SHP77 treated with DMSO at 0.1 percent for 48 hours (cell line): ENCODE results near the gene HNMT.

ENCODE experiments used
- DNase-seq: peaks from one replicate; lab custom pipeline; 2025; lab: John Stamatoyannopoulos, UW

The HNMT gene

DNA sequence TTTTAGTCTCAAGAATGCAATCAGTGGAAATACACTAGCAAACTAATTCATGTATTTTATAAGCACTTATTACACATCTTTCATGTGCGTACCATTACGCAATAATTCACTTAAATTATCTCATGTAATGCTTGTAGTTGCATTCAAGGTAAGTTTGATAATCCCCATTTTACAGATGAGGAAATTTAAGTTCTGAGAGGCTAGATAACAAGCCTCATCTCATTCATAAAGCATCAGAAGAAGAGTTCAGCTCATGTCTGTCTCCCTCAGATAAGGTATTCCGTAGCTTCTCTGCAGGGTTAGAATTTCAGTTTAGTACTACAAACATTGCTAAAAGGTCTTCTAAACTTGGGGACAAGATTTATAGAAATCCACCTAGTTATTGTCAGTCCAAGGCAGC is 47.8 kb downstream of the HNMT start:
- no peak for DNase-seq

DNA sequence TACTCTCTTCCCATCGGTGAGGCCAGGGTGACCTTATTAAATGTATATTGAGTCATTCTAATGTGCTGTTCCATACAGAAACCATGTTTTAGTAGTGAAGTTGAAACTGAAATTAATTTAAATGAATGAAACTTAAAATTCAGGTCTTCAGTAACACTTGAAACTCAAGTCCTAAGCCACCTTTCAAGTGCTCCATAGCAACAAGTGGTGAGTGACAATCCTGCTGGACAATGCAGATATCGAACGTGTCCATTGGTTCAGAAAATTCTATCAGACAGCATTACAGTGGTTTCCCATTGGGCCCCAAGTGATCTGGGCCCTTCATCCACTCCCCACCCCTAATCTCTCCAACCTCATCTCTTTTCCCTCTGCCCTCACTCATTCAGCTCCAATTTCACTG is 48.7 kb downstream of the HNMT start:
- DNase-seq = no peak

DNA sequence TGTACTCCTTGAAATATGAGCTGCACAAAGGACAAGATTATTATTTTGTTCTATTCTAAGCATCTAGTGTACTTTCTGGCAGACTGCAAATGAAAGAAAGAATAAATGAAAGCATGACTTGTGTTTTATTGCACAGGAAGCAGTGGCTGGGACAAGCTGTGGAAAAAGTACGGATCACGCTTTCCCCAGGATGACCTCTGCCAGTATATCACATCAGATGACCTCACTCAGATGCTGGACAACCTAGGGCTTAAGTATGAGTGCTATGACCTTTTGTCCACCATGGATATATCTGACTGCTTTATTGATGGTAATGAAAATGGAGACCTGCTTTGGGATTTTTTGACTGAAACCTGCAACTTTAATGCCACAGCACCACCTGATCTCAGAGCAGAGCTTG is 49.4 kb downstream of the HNMT start:
- no peak for DNase-seq

DNA sequence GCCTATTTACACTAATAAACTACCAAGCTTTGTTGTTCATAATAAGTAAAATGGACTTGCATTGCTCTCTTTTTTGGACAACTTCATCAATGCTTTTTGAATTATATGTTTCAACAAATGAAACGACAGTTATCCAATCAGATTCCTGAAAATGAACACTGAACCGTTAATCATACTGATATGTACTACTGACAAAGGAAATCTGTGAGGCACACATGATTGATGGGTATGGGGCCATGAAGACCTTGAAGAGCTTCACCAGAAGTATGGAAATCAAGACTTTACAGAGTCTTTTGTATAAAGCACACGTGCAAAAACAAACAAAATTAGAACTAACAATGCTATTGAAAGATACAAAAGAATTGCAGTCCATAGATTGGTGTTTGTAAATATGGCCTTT is 51.2 kb downstream of the HNMT start:
- no peak for DNase-seq

DNA sequence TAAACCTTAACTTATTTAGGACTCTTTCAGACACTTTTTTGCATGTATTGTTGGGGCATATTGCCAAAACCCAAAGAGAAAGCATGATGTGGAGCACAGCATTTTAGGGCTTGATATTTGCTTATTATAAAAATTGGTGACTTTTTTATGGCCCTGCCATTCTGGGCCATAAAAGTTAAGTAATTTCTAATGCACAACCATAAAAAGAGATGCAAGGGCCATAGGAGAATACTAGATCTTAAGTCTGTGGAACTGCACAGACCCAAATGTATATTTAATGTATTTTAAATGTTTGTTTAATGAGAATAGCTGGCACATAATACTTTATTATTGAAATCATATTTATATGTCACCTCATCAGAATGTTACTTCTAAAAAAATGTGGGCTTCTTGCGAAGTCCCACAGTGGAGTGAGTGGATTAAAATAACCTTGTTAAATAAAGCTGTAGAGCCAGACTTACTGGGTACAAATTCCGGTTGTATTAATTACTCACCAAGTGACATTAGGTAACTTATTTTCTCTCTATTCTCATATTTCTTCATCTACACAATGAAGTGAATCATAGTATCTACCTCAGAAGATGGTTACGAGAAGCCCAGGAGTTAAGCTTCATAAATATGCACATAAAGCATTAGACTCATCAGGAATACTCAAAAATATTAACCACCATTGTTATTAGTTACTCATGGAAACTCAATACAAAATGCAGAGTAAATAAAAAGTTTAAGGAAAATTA is 52.2 kb downstream of the HNMT start:
- no peak for DNase-seq

DNA sequence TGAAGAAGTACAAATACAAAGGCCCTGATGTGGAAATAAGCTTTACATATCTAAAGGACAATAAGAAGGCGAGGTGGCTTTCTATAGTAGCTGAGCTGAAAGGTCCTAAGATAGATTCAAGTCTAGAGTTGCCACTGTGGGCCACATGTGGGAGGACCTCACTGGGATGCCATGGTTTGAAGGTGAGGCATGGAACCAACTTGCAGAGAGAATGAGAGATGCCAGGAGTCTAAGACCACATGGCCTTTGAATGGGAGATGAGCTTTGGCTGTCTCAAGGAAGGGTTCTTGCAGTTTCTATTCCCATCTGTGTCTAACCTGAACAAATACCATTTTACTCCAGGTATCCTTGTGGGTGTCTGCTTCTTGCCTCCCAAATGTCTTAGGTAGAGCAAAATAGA is 53.6 kb downstream of the HNMT start:
- no peak for DNase-seq

DNA sequence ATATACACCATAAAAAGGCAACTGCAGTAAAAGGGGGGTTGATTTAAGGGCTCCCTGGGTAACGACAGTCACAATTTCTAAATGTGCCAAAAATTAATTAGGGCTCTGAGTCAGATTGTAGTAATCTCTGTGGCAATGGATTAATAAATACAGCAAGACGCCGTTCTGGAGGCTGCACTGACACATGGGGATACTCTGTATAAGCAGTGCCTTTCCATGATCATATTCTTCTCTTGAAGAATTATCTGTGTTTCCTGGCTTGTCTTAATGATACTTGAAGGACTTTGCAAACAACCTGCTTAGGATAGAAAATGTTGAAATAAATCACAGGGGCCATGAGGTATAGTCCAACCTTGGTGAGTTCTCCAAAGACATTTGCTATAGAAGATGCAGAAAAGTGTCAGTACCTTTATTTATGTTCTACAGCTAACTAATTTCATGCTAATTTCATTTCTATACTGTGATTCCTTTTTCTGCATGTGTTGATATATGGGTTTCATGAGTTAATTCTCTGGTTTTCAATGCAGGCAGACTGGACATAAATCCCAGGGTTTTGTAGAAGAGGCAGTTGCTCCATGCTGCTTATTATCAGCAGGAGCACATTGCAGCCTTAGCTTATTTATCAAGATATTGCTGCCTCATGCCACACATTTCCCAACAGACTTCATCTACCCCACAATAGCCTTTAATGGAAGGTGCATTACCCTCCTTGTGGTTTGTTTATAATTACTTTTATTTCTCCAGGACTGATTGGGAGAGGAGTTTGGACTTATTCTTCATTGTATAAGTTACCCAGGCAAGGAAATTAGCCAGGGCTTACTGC is 54.8 kb downstream of the HNMT start:
- DNase-seq = no peak

DNA sequence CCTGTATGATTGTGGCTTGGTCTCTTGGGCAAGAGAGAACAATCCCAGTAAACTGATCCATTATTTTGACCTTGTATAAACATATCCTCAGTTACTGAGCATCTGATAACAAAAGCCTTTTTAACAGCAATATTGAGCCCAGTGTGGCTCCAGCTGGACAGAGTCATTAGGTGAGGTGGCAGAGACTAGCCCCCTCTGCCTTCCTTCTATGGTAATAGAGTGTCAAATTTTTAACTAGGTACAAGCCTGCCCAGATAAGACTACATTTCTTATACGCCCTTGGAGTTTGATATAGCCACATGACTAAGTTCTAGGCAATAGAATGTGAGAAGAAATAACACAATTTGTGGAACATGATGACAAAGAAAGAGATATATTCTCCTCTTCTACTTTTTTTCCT is 56.2 kb downstream of the HNMT start:
- DNase-seq = no peak

DNA sequence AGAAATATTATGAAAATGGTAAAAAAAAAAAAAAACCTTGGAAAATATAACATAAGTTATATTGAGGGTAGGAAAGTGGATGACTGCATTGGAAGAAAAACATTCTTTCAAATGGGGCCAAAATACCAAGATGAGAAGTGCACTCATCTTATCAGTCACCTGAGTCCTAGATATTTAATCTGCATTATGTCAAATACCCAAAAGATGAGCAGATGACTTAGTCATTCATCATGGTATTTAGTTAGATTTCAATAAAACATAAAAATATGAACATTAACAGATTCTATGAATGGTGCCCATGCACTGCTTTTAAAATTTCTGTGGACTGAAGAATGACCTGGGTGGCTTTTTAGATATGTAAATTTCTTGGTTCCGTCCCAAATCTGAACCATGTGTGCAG is 56.9 kb downstream of the HNMT start:
- no peak for DNase-seq

DNA sequence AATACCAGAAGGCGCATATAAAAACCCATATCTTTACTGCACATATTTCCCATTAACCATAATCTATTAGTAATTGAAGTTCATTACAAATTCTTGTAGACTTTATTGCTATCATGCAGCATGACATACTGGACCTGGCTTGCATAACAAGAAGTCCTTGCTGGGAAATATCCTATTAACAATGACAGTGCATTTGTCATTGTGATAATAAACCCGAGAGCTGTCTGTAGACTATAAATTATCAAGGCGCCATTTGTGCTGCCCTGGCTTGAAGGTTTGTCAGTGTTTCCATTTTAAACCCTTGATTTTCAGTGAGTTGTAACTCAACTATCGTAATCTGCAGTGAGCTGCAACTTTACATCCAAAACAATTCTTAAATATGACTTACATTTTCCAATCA is 59.0 kb downstream of the HNMT start:
- peak; percentile 1 for DNase-seq

DNA sequence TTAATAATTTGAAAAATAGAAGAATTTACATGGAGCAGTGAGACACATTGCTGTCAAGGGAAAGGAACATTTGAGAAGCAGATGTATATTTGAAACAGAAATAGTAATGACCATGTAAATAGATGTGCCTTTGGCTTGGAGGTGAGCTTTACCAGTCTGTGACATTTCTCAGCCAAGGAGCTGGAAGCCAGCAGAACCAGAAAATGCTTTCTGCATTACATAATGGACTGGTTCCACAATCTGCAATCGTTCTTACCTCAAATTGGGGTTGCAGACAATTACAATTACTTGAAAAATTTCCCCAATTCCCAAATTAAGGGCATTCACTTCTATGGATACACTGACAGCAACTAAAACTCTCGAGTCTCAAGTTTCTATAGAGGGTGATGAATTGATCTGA is 59.7 kb downstream of the HNMT start:
- DNase-seq = no peak

DNA sequence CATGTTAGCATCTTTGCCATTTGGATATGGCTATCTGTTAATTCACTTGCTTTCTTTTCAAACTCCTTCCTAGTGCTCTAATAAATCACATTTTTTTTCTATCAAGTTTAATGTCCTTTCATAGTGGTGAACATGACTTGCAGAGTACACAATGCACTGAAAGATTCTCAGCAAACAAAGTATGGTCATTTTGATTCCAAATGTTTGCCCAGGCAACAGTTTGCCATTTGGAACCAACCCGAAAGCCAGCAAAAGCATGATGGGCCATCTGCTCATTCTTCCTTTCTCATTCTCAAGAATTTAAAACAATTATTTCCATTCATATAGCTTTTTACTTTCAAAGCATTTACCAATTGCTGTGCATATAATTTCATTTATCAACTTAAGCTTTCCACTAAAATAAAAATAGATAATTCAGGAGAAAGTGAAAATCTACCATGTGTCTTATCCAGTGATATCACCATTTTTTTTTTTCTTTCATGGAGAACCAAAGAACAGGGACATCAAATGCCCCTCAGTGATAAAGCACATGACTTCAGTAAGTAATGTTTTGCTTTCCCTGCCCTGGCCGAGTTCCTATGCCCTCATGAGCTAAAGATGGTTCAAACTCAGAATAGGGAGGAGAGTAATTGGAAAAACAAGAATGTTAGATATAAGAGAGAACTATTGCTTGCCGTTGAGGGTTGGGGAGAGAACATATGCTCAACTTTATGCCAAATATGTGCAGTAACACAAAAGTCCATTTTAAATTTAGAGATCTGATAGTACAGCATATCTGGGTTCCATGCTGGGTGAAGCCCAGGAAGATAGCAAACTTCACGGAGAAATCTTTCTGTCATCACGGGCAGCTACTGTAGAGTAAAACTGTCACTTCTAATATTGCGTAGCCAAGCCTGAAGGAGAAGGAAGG is 62.1 kb downstream of the HNMT start:
- DNase-seq = no peak

DNA sequence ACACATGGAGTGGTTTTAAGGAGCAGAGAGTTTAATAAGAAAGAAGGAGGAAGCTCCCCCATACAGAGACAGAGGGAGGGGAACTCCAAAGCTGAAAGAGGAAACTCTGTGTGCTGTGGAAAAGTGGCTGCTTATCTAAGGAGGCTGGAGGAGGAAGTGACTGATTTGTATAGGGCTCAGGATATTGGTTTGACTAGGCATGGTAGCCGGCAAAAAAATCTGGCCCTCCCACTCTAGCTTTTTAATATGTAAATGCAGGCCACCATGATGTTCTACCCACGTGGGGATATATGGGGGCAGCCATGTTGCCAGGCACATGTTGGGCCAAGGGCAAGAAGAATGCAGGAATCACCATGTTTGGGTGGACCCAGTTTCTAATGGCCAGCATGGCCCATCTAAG is 64.3 kb downstream of the HNMT start:
- no peak for DNase-seq

DNA sequence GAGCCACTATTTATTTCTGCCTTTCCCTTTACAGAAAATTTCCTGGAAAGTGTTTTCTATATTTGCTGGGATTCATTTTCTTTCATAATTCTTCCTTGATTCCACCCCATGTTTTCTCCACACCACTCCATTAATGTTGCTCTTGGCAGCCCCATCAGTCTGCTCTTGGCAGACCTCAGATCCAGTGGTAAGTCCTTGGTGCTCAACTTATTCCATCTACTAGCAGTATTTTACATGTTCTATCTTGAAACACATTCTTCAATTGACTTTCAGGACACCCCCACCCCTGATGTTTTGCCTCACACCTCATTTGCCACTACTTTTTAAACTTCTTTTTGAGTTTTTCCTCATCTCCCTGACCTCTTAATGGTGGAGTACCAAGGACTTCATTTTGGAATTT is 65.0 kb downstream of the HNMT start:
- no peak for DNase-seq

DNA sequence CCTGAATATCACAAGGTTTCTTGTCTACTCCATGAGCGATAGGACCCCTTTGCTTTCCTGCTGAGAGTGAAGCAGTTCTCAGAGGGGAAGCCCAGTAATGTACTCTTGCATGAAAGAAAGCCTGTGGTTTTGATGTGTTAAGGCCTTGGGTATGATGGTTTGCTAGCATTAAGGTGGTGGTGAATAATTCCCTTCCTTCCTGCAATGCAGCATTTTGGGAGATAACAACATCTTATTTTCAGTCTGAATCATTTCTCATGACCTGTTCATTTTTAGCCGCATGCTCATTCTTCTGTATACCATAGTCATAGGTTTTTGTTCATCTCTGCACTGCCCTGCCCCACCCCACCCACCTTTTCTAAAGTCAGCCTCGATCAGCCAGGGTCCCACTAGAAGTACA is 66.2 kb downstream of the HNMT start:
- no peak for DNase-seq

DNA sequence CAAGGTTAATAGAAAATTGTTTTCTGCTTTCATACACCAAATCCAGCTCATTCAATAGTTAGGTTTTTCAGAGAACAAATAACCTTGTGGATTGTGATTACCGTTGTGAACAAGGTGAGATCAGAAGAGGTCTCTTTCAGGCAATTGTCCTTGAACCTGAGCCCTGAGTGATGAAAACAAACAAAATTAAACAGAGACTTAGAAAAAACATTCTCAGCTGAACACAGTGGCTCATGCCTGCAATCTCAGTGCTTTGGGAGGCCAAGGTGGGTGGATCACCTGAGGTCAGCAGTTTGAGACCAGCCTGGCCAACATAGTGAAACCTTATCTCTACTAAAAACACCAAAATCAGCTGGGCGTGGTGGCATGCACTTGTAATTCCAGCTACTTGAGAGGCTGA is 68.1 kb downstream of the HNMT start:
- no peak for DNase-seq

DNA sequence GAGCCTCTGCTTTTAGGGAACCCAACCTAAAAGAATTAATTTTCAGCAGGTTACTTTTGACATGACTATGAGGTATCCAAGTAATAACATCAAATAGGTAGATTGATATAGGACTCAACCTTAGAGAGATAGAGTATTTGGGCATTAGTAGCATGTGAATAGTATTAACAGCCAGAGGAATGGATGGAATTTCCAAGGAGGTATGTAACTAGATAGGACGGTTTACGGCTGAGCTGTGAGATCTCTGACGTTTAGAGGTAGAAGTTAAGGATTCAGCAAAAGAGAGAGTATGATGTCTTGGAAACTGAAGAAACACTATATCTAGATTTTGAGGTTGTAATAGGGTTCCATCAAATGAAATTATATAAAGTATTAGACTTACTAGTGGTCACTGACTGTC is 70.3 kb downstream of the HNMT start:
- DNase-seq = no peak

DNA sequence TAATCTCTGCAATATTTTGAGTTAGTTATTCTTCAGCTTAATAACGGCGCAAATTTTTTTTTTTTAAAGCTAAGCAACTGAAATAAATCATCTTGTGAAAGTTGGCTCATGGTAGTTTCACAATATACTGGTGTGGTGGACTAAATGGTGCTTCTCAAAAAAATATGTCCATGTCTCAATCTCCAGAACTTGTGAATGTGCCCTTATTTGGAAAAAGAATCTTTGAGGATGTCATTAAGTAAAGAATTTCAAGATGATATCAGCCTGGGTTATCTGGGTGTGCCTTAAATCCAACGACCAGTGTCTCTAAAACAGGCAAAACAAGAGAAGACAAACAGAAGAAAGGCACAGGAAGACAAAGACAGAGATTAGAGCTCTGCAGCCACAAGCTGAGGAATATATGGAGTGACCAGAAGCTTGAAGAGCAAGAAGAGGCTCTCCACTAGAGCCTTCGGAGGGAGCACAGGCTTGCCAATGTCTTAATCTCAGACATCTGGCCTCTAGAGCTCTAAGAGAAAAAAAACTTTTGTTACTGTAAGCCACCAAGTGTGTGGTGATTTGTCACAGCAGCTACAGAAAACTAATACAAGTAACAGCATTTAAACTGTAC is 71.4 kb downstream of the HNMT start:
- no peak for DNase-seq

DNA sequence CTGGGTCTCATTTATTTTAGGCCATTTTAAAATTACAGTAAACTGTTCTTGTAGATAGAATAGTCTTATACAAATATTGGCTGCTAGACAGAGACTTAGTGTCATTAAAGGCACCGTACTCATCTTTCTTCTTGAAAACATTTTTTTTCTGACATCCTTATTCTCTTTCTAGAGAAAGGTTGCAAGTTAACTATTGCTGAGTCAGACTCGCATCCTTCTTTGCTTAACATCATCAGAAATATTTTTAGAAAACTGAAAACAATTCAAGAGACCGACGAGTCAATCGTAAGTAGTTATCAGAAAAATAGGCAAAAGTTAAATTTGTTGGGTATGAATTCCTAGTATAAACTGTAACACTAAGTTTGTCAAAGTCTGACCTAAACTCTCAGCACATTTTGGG is 72.2 kb downstream of the HNMT start:
- no peak for DNase-seq

DNA sequence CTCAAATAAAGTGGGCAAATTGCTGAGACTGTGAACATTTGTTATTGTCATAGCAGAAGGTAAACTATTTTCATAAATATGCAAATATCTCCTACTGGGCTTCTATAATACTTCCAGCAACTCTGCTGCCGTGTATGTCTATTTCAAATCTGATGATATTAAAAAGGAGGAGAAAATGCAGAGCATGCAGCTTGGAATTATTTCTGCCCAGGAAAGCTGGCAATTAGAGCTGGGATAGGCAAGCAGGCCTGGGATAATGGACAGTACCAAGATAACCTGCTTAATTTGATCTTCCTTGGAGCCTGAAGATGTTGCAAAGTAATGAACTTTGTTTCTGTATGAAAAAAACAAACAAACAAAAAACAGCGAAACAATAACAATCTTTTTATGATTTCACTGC is 72.8 kb downstream of the HNMT start:
- no peak for DNase-seq

DNA sequence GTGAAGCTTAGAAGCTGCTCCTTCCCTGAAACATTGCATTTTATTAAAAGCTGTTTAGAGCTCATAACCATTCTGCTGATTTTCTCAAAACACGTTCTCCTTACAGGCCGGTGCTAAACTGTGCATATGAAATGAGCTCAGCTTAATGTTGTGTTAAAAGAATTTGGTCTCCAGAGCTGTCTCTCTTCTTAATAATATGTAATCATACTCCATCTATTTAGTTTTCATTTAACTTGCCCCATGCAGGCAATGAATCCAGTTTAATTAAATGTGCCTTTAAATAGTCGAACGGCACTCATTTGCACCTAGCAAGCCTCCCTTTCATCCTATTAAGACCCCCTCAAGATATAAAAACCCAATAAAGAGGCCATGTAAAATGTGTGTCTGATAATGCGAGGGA is 76.3 kb downstream of the HNMT start:
- no peak for DNase-seq

DNA sequence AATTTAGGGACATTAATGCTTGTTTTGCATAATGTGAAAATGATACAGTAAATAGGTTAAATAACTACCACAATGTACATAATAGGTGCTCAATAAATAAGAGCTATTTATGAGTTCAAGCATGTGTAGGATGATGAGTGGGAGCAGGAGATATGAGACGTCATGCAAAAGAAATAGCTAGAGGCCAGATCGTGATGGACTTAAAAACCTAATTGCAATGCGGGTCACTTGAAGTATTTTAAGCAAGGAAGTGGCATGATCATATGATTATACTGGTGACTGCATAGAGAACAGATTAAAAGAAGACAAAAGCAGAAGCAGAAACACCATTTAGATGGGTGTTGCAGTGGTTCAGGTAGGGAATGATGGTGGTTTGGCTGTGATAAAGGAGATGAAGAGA is 78.0 kb downstream of the HNMT start:
- DNase-seq = no peak
